ENCODE results near the gene PRKCE.

PRKCE gene

DNA sequence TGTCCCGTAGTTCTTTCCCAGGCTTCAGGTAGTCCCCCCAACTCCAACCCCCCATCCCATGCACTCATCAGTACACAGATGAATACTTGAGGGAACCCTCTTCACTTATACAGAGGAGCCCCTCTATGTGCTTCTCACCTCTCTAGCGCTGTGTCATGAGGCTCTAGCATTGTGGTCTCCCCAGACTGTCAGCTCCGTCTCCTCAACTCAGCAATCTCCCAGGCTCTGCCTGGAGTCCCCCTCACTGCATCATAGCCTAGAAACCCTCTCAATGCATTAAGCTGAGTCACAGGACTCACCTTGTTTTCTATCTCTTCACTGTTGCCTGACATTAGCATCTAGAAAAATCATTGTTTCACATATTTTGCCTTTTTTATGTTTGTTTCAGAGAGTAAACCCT, 20.2 kb upstream of the PRKCE start:
- no peaks in the 10 kb centered on the region for H3K27me3 ChIP-seq (ENCODE audit: control insufficient read depth in 2 of 2, insufficient read depth in 2 of 2, low read length in 2 of 2)
- no peaks in the 10 kb centered on the region for H3K9me3 ChIP-seq (ENCODE audit: control insufficient read depth in 2 of 2, low read length in 2 of 2)
- H3K4me3 ChIP-seq (ENCODE audit: low read length in 2 of 2): no peak overlapping the region
- no peaks in the 10 kb centered on the region for H3K36me3 ChIP-seq (ENCODE audit: control insufficient read depth in 2 of 2, insufficient read depth in 2 of 2, low read length in 2 of 2)
- H3K9ac ChIP-seq (ENCODE audit: low read depth in 1 of 2, low read length in 2 of 2): no peak overlapping the region
- H3K4me1 ChIP-seq (ENCODE audit: control insufficient read depth in 2 of 2, insufficient read depth in 2 of 2, low read length in 2 of 2): peaks cover 0 to 2% of the 10 kb centered on the region in 2 donors
- no peak overlapping the region for H3K27ac ChIP-seq (ENCODE audit: low read depth in 2 of 2, low read length in 2 of 2)

DNA sequence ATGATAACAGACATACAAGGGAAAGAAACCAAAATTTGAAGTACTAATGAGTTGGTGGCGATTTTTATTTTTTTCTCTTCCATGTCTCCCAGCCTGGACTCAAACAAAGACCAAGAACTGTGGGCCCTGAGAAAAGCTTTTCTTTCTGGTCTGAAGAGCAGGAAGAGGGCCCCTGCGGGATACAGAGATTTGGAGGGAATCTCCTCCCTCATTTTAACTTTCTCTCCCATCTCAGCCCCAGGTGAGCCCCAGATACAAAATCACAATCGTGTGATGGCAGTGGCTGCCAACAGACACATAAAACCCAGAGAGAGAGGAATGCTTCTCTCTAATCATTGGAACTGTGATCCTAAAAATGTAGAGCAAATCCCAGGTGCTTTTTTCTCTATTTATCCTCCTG, 19.5 kb upstream of the PRKCE start:
- Histone ChIP-seq H3K27me3 (ENCODE audit: control insufficient read depth in 2 of 2, insufficient read depth in 2 of 2, low read length in 2 of 2) (no peaks in the 10 kb centered on the region), H3K4me1 (ENCODE audit: control insufficient read depth in 2 of 2, insufficient read depth in 2 of 2, low read length in 2 of 2) (no peaks in the 10 kb centered on the region)

DNA sequence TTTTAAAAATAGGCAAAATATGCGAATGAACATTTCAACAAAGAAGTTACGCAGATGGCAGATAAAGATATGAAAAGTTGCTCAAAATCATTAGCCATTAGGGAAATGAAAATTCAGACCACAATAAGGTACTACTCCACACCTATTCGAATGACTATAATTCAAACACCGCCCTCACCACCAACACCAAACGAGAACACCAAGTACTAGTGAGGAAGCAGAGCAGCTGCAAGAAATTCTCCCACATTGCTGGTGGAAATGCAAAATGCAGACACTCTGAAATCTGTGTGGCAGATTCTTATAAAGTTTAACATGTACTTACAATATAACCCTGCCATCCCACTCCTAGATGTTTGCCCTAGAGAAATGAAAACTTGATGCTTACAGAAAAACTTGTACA, 17.3 kb upstream of the PRKCE start:
- no peaks in the 10 kb centered on the region for H3K27me3 ChIP-seq (ENCODE audit: control insufficient read depth in 2 of 2, insufficient read depth in 2 of 2, low read length in 2 of 2)
- no peak overlapping the region for H3K9ac ChIP-seq (ENCODE audit: low read depth in 1 of 2, low read length in 2 of 2)
- no peaks in the 10 kb centered on the region for H3K4me1 ChIP-seq (ENCODE audit: control insufficient read depth in 2 of 2, insufficient read depth in 2 of 2, low read length in 2 of 2)
- no peaks in the 10 kb centered on the region for H3K9me3 ChIP-seq (ENCODE audit: control insufficient read depth in 2 of 2, low read length in 2 of 2)
- no peak overlapping the region for H3K4me3 ChIP-seq (ENCODE audit: low read length in 2 of 2)
- no peak overlapping the region for H3K27ac ChIP-seq (ENCODE audit: low read depth in 2 of 2, low read length in 2 of 2)
- H3K36me3 ChIP-seq (ENCODE audit: control insufficient read depth in 2 of 2, insufficient read depth in 2 of 2, low read length in 2 of 2): no peaks in the 10 kb centered on the region

More for the DNA sequence above, 19.5 kb upstream of the PRKCE start:
- H3K9me3 ChIP-seq (ENCODE audit: control insufficient read depth in 2 of 2, low read length in 2 of 2): no peaks in the 10 kb centered on the region
- no peak overlapping the region for H3K27ac ChIP-seq (ENCODE audit: low read depth in 2 of 2, low read length in 2 of 2)
- H3K36me3 ChIP-seq (ENCODE audit: control insufficient read depth in 2 of 2, insufficient read depth in 2 of 2, low read length in 2 of 2): no peaks in the 10 kb centered on the region
- no peak overlapping the region for H3K4me3 ChIP-seq (ENCODE audit: low read length in 2 of 2)
- no peak overlapping the region for H3K9ac ChIP-seq (ENCODE audit: low read depth in 1 of 2, low read length in 2 of 2)

DNA sequence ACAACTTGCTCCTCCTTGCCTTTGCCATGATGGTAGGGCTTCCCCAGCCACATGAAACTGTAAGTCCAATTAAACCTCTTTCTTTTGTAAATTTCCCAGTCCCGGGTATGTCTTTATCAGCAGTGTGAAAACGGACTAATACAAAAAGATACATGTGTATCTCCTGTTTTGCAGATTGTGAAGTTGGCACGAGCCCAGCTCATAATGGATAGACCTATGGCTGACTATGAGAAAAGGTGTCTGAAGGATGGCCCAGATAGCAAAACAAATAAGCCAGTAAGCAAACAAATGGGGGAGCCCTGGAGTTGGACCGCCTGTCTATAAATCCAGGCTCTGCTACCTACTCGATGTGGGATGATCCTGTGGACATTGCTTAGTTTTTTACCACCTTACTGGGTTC, 15.5 kb upstream of the PRKCE start:
- Histone ChIP-seq H3K27me3 (ENCODE audit: control insufficient read depth in 2 of 2, insufficient read depth in 2 of 2, low read length in 2 of 2) (peaks cover 0 to 2% of the 10 kb centered on the region in 2 donors), H3K4me3 (ENCODE audit: low read length in 2 of 2) (no peak overlapping the region), H3K4me1 (ENCODE audit: control insufficient read depth in 2 of 2, insufficient read depth in 2 of 2, low read length in 2 of 2) (no peaks in the 10 kb centered on the region), H3K36me3 (ENCODE audit: control insufficient read depth in 2 of 2, insufficient read depth in 2 of 2, low read length in 2 of 2) (no peaks in the 10 kb centered on the region), H3K9ac (ENCODE audit: low read depth in 1 of 2, low read length in 2 of 2) (no peak overlapping the region), H3K9me3 (ENCODE audit: control insufficient read depth in 2 of 2, low read length in 2 of 2) (no peaks in the 10 kb centered on the region), H3K27ac (ENCODE audit: low read depth in 2 of 2, low read length in 2 of 2) (no peak overlapping the region)

DNA sequence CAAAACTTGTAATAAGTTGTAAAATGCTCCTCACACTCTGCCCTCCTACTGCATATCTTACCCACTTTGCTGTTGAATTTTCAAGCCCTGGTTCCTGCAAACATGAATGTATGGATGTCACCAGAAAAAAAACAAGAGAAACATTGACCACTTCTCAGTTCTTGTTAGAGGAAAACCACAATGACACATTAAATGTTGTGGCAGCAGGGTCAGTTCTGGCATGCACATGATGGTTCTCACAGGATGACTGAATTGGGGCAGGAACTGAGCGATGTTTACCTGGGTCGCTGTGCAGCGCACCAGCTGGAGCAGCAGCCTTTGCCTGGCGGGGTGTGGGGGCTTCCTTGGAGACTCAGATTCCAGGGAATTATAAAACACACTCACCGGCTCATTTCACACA, 14.0 kb upstream of the PRKCE start:
- Histone ChIP-seq H3K27me3 (ENCODE audit: control insufficient read depth in 2 of 2, insufficient read depth in 2 of 2, low read length in 2 of 2) (peaks cover 0 to 6% of the 10 kb centered on the region in 2 donors), H3K4me1 (ENCODE audit: control insufficient read depth in 2 of 2, insufficient read depth in 2 of 2, low read length in 2 of 2) (no peaks in the 10 kb centered on the region), H3K36me3 (ENCODE audit: control insufficient read depth in 2 of 2, insufficient read depth in 2 of 2, low read length in 2 of 2) (no peaks in the 10 kb centered on the region), H3K4me3 (ENCODE audit: low read length in 2 of 2) (no peak overlapping the region), H3K9ac (ENCODE audit: low read depth in 1 of 2, low read length in 2 of 2) (no peak overlapping the region), H3K27ac (ENCODE audit: low read depth in 2 of 2, low read length in 2 of 2) (no peak overlapping the region), H3K9me3 (ENCODE audit: control insufficient read depth in 2 of 2, low read length in 2 of 2) (no peaks in the 10 kb centered on the region)

DNA sequence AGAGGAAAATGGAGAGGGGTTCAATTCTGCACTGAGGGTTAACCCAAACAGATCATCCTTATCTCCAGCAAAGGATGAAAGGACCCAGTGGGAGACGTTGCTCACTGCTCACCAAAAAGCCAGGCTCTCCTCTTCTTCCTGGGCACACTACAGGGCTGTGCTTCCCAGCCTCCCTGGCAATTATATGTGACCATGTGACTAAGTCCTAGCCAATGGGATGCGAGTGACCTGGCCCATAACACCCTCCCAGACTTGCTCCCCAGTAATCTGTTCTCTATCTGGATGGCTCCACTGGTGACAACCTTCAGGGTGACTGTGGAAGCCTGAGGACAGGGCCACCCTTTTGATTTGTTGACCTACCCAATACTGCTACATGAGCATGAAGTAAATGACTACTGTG, 10.9 kb upstream of the PRKCE start:
- Histone ChIP-seq H3K4me3 (ENCODE audit: low read length in 2 of 2) (no peak overlapping the region), H3K9me3 (ENCODE audit: control insufficient read depth in 2 of 2, low read length in 2 of 2) (no peaks in the 10 kb centered on the region), H3K4me1 (ENCODE audit: control insufficient read depth in 2 of 2, insufficient read depth in 2 of 2, low read length in 2 of 2) (peaks cover 0 to 9% of the 10 kb centered on the region in 2 donors), H3K27me3 (ENCODE audit: control insufficient read depth in 2 of 2, insufficient read depth in 2 of 2, low read length in 2 of 2) (peaks cover 6 to 14% of the 10 kb centered on the region in 2 donors), H3K36me3 (ENCODE audit: control insufficient read depth in 2 of 2, insufficient read depth in 2 of 2, low read length in 2 of 2) (no peaks in the 10 kb centered on the region), H3K27ac (ENCODE audit: low read depth in 2 of 2, low read length in 2 of 2) (no peak overlapping the region), H3K9ac (ENCODE audit: low read depth in 1 of 2, low read length in 2 of 2) (no peak overlapping the region)

DNA sequence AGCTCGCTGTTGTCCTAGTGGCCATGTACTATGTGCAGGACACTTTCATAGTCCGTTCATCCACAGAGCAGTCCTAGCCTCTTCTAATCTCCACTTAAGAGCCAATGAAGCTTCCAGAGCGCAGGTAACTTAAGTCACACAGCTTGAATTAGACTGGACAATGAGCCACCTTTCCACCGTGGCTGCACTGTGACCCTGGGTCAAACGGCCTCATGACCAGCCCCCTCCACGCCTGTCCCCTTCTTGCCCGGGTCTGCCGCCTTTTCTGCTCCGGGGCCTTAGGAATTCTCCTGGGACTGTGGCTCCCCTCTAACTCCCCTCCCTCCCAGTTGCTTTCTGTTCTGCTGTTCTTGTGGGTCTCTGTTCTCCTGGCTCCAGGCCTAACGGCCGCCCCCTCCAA, 8.4 kb upstream of the PRKCE start:
- Histone ChIP-seq H3K4me3 (ENCODE audit: low read length in 2 of 2) (peak overlapping the region; percentile 60 to 68), H3K9me3 (ENCODE audit: control insufficient read depth in 2 of 2, low read length in 2 of 2) (no peaks in the 10 kb centered on the region), H3K9ac (ENCODE audit: low read depth in 1 of 2, low read length in 2 of 2) (peak overlapping the region; percentile 14 to 72), H3K4me1 (ENCODE audit: control insufficient read depth in 2 of 2, insufficient read depth in 2 of 2, low read length in 2 of 2) (peaks cover 0 to 9% of the 10 kb centered on the region in 2 donors), H3K27me3 (ENCODE audit: control insufficient read depth in 2 of 2, insufficient read depth in 2 of 2, low read length in 2 of 2) (peaks cover 6 to 14% of the 10 kb centered on the region in 2 donors), H3K36me3 (ENCODE audit: control insufficient read depth in 2 of 2, insufficient read depth in 2 of 2, low read length in 2 of 2) (no peaks in the 10 kb centered on the region), H3K27ac (ENCODE audit: low read depth in 2 of 2, low read length in 2 of 2) (no peak overlapping the region)

DNA sequence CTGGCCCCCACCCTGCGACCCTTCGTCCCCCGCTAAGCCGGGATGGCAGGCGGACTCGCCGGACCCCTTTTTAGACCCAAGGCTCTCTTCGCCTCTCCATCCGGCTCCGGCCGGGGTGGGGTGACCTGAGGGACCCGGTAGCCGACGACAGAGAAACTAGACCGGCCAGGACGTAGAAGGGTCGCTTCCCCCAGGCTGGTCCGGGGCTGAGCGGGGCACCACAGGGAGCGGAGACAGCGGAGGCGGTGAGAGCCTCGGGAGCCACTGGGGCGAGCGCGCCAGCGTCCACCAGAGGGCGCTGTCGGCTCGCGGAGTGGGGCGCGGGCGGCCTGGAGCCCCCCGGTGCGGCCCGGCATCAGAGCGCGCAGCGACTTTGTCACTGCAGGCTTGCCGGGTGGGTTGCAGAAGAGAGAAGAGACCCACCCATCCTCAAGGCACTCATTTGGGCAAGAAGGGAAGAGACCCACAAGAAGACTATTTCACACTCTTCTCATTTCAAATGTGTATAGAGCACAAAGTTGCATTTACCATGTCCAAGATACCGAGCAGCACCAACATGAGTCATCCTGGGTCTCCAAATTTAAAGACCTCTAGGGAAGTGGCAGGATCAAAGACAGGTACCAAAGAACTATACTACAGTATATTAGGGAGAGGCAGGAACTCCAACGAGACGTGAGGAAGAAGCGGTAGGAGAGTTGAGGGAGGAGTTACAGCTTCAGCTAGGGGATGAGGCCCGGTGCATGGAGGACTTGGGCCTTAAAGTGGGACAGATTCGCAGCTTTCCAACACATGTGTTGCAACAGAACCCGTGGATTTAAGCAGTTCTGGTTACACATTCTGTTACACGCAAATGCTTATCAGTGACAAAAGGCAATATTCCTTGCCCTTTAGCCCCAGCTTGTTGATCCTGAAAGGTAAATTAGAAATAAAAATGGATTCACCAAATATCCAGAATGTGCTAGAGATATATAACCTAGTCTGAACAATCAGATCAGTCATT, 7.6 kb upstream of the PRKCE start:
- no peak overlapping the region for H3K27ac ChIP-seq (ENCODE audit: low read depth in 2 of 2, low read length in 2 of 2)
- peaks cover 0 to 9% of the 10 kb centered on the region in 2 donors for H3K4me1 ChIP-seq (ENCODE audit: control insufficient read depth in 2 of 2, insufficient read depth in 2 of 2, low read length in 2 of 2)
- peaks cover 6 to 14% of the 10 kb centered on the region in 2 donors for H3K27me3 ChIP-seq (ENCODE audit: control insufficient read depth in 2 of 2, insufficient read depth in 2 of 2, low read length in 2 of 2)
- no peaks in the 10 kb centered on the region for H3K36me3 ChIP-seq (ENCODE audit: control insufficient read depth in 2 of 2, insufficient read depth in 2 of 2, low read length in 2 of 2)
- H3K9ac ChIP-seq (ENCODE audit: low read depth in 1 of 2, low read length in 2 of 2): peak overlapping the region; percentile 14 to 72
- H3K9me3 ChIP-seq (ENCODE audit: control insufficient read depth in 2 of 2, low read length in 2 of 2): no peaks in the 10 kb centered on the region
- peak overlapping the region; percentile 60 to 68 for H3K4me3 ChIP-seq (ENCODE audit: low read length in 2 of 2)

DNA sequence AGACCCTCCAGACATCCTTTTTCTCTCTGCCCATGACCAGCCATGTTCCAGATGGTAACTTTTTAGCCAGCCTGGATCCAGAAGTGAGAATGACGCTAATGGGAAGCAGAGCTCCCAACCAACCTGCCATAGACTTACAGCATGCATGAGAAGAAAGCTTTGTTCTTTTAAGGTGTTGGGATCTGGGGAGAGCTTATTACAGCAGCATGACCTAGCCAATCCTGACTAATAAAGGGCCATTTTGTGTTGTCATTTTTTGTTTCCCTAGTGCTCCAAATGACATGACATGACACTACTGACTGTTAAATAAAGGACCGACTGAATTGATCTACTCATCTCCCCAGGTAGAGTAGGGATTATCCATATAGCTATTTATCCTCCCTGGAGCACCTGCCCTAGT, 5.2 kb upstream of the PRKCE start:
- Histone ChIP-seq H3K9ac (ENCODE audit: low read depth in 1 of 2, low read length in 2 of 2) (no peak overlapping the region), H3K27ac (ENCODE audit: low read depth in 2 of 2, low read length in 2 of 2) (no peak overlapping the region), H3K36me3 (ENCODE audit: control insufficient read depth in 2 of 2, insufficient read depth in 2 of 2, low read length in 2 of 2) (no peaks in the 10 kb centered on the region), H3K27me3 (ENCODE audit: control insufficient read depth in 2 of 2, insufficient read depth in 2 of 2, low read length in 2 of 2) (peaks cover 6 to 12% of the 10 kb centered on the region in 2 donors), H3K4me3 (ENCODE audit: low read length in 2 of 2) (no peak overlapping the region), H3K4me1 (ENCODE audit: control insufficient read depth in 2 of 2, insufficient read depth in 2 of 2, low read length in 2 of 2) (peaks cover 8 to 12% of the 10 kb centered on the region in 2 donors), H3K9me3 (ENCODE audit: control insufficient read depth in 2 of 2, low read length in 2 of 2) (no peaks in the 10 kb centered on the region)

DNA sequence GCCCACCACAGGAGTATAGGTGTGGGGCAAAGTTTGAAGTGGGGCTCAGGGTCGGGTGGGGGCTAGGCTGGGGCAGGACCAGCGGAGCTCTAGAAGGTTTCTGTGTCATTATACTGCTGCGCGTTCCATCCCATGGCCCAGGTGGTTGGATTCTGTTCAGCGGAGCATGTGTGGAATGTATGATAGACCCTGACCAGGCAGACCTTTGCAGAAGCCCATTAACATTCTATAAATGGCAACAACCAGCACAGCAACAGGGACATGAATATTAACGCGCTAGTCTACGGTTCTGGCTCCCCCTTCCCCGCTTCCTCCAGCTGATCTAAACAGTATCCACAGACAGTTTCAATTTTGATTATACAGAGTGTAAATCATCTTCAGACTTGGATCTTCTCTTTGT, 4.1 kb upstream of the PRKCE start:
- Histone ChIP-seq H3K9me3 (ENCODE audit: control insufficient read depth in 2 of 2, low read length in 2 of 2) (no peaks in the 10 kb centered on the region), H3K27me3 (ENCODE audit: control insufficient read depth in 2 of 2, insufficient read depth in 2 of 2, low read length in 2 of 2) (peaks cover 6 to 9% of the 10 kb centered on the region in 2 donors), H3K27ac (ENCODE audit: low read depth in 2 of 2, low read length in 2 of 2) (no peak overlapping the region), H3K4me3 (ENCODE audit: low read length in 2 of 2) (no peak overlapping the region), H3K9ac (ENCODE audit: low read depth in 1 of 2, low read length in 2 of 2) (no peak overlapping the region), H3K4me1 (ENCODE audit: control insufficient read depth in 2 of 2, insufficient read depth in 2 of 2, low read length in 2 of 2) (peaks cover 11 to 12% of the 10 kb centered on the region in 2 donors), H3K36me3 (ENCODE audit: control insufficient read depth in 2 of 2, insufficient read depth in 2 of 2, low read length in 2 of 2) (no peaks in the 10 kb centered on the region)
